ENCODE results near the gene TNFSF15.

GRCh38 chr9:114826431-114826830 lies 20.6 kb upstream of the TNFSF15 start:
- TF ChIP-seq CTCF (IDR thresholded peaks at IDR 0.05) (no peak), POLR2A (IDR thresholded peaks at IDR 0.05) (no peak)

All from esophagus squamous epithelium (tissue), 4 donors.